Liver (tissue), 9 donors: ENCODE measurements around the gene PPFIA4. TPM values are rescaled to one million over a fixed set of nuclear protein-coding genes. Genes with fewer than 3 reads are reported as not detected.

Experiments
- DNase-seq: peaks from one replicate; pipeline ENCODE4 v3.0.0-alpha.2; 2017; ENCODE audit warnings: low spot score
- H3K27ac ChIP-seq, 2 donors: one replicate each; pipeline ENCODE4 v1.7.0; 2013; ENCODE audit warnings: inconsistent platforms in 2 of 2, low read length in 2 of 2, control low read depth in 1 of 2, low read depth in 1 of 2, mild to moderate bottlenecking in 1 of 2
- H3K27me3 ChIP-seq, 4 donors: one replicate each; pipeline versions ENCODE4 v1.6.1 to v1.7.0; 2013; ENCODE audit warnings: low read length in 3 of 4, inconsistent platforms in 1 of 4, mild to moderate bottlenecking in 1 of 4, moderate library complexity in 1 of 4; ENCODE audit not compliant: control insufficient read depth in 4 of 4, insufficient read depth in 4 of 4
- H3K36me3 ChIP-seq, 4 donors: one replicate each; pipeline versions ENCODE4 v1.6.1 to v1.7.0; 2013; ENCODE audit warnings: low read length in 3 of 4, mild to moderate bottlenecking in 3 of 4, low read depth in 1 of 4, moderate library complexity in 1 of 4; ENCODE audit not compliant: control insufficient read depth in 4 of 4, insufficient read depth in 3 of 4
- H3K4me1 ChIP-seq, 4 donors: one replicate each; pipeline versions ENCODE4 v1.6.1 to v1.7.0; 2013; ENCODE audit warnings: low read length in 3 of 4, mild to moderate bottlenecking in 3 of 4, moderate library complexity in 1 of 4; ENCODE audit not compliant: control insufficient read depth in 4 of 4, insufficient read depth in 4 of 4
- H3K4me3 ChIP-seq, 3 donors: one replicate each; pipeline versions ENCODE4 v1.6.1 to v1.7.0; 2013; ENCODE audit warnings: low read length in 3 of 3, control low read depth in 1 of 3, low read depth in 1 of 3, mild to moderate bottlenecking in 1 of 3
- H3K9ac ChIP-seq, 2 donors: one replicate each; pipeline ENCODE4 v1.7.0; 2013; ENCODE audit warnings: low read length in 2 of 2, mild to moderate bottlenecking in 2 of 2, moderate library complexity in 2 of 2, control low read depth in 1 of 2, low read depth in 1 of 2
- H3K9me3 ChIP-seq, 4 donors: one replicate each; pipeline versions ENCODE4 v1.6.1 to v1.7.0; 2013; ENCODE audit warnings: low read length in 3 of 4; ENCODE audit not compliant: control insufficient read depth in 4 of 4
- ATF3 ChIP-seq: IDR thresholded peaks from 2 replicates; pipeline ENCODE4 v1.6.1; 2016; ENCODE audit warnings: antibody characterized with exemption
- CTCF ChIP-seq: fragments of 150-350 bp; IDR thresholded peaks from 2 replicates; pipeline ENCODE4 v1.5.1; 2017; ENCODE audit warnings: improper control_type of control experiment, low read depth, low read length; ENCODE audit not compliant: missing input control
- EGR1 ChIP-seq, 2 donors: IDR thresholded peaks; 2 replicates each; pipeline ENCODE4 v1.6.1; 2016 to 2018; ENCODE audit warnings: antibody characterized with exemption in 2 of 2, low read depth in 2 of 2
- FOXA1 ChIP-seq: IDR thresholded peaks from 2 replicates; pipeline ENCODE4 v1.6.1; 2016; ENCODE audit warnings: antibody characterized with exemption
- FOXA2 ChIP-seq: IDR thresholded peaks from 2 replicates; pipeline ENCODE4 v1.6.1; 2016; ENCODE audit warnings: antibody characterized with exemption
- GABPA ChIP-seq, 2 donors: IDR thresholded peaks in 1 of 2; conservative IDR thresholded peaks in 1 of 2; 2 replicates each; pipeline ENCODE4 v1.6.1; 2016; ENCODE audit warnings: antibody characterized with exemption in 2 of 2, mild to moderate bottlenecking in 1 of 2, moderate library complexity in 1 of 2
- HNF4A ChIP-seq, 2 donors: conservative IDR thresholded peaks; 2 replicates each; pipeline ENCODE4 v1.6.1; 2016; ENCODE audit warnings: antibody characterized with exemption in 2 of 2, mild to moderate bottlenecking in 2 of 2
- JUND ChIP-seq, 2 donors: IDR thresholded peaks; 2 replicates each; pipeline ENCODE4 v1.6.1; 2016; ENCODE audit warnings: antibody characterized with exemption in 2 of 2
- MAX ChIP-seq: IDR thresholded peaks from 2 replicates; pipeline ENCODE4 v1.6.1; 2016; ENCODE audit warnings: antibody characterized with exemption
- NR2F2 ChIP-seq: IDR thresholded peaks from 2 replicates; pipeline ENCODE4 v1.6.1; 2016; ENCODE audit warnings: antibody characterized with exemption
- RAD21 ChIP-seq, 2 donors: IDR thresholded peaks; 2 replicates each; pipeline ENCODE4 v1.6.1; 2016; ENCODE audit warnings: antibody characterized with exemption in 2 of 2, mild to moderate bottlenecking in 2 of 2
- REST ChIP-seq: IDR thresholded peaks from 2 replicates; pipeline ENCODE4 v1.6.1; 2016; ENCODE audit warnings: antibody characterized with exemption, mild to moderate bottlenecking
- RXRA ChIP-seq, 2 donors: IDR thresholded peaks; 2 replicates each; pipeline ENCODE4 v1.6.1; 2017 to 2018; ENCODE audit warnings: antibody characterized with exemption in 2 of 2, mild to moderate bottlenecking in 1 of 2
- SP1 ChIP-seq: IDR thresholded peaks from 2 replicates; pipeline ENCODE4 v1.6.1; 2018; ENCODE audit warnings: antibody characterized with exemption, mild to moderate bottlenecking
- TAF1 ChIP-seq: conservative IDR thresholded peaks from 2 replicates; pipeline ENCODE4 v1.6.1; 2016; ENCODE audit warnings: antibody characterized with exemption, mild to moderate bottlenecking
- YY1 ChIP-seq: IDR thresholded peaks from 2 replicates; pipeline ENCODE4 v1.6.1; 2016; ENCODE audit warnings: antibody characterized with exemption, mild to moderate bottlenecking
- ZBTB33 ChIP-seq: IDR thresholded peaks from 2 replicates; pipeline ENCODE4 v1.6.1; 2016; ENCODE audit warnings: antibody characterized with exemption
- WGBS: extraction: QIAGEN DNeasy Blood & Tissue Kit; methylation state at CpG from one replicate; pipeline ENCODE4 v1.1.7; 2013; 5-methylcytosine and 5-hydroxymethylcytosine counted together
- polyA plus RNA-seq, 2 donors: library from polyadenylated mRNA; stranded (reverse) in 1 of 2; unstranded in 1 of 2; fragments of 200-250 nt in 1 of 2; fragments of >200 nt in 1 of 2; fragmentation: Nextera tagmentation in 1 of 2; extraction: Ambion mirVana in 1 of 2; gene quantifications; one replicate each; pipeline versions ENCODE4 v1.2.1 to v1.2.3, GENCODE V29; 2013 to 2015
- total RNA-seq, 2 donors: library from RNA; depleted of rRNA; stranded (reverse); fragments of >200 nt; gene quantifications; one replicate each; pipeline ENCODE4 v1.2.3, GENCODE V29; 2014
- donor health status: healthy.
- donor health status: healthy.
- donor health status: healthy.
- donor health status: healthy.
- donor health status: healthy.

PPFIA4 gene
- total and polyA plus RNA-seq, 4 donors, result 0.07 to 0.33 (median 0.15) TPM

- H3K9ac ChIP-seq, result no peak overlapping the region
- no peaks in the 10 kb centered on the region for H3K4me1 ChIP-seq
- no peak for DNase-seq
- no peak overlapping the region for H3K4me3 ChIP-seq
- H3K9me3 ChIP-seq, result peaks cover 0 to 17% (median 6%) of the 10 kb centered on the region in 4 donors
- no peaks in the 10 kb centered on the region for H3K36me3 ChIP-seq
- H3K27me3 ChIP-seq, result no peaks in the 10 kb centered on the region
- TF ChIP-seq GABPA (IDR thresholded peaks at IDR 0.05 in 1 of 2, conservative IDR thresholded peaks at IDR 0.05 in 1 of 2) (no peak), RAD21 (IDR thresholded peaks at IDR 0.05) (no peak), ZBTB33 (no peak), SP1 (no peak), HNF4A (conservative IDR thresholded peaks at IDR 0.05) (no peak)
- 96% methylated on average over 1 of the region's 1 CpG for WGBS
- H3K27ac ChIP-seq, result no peak overlapping the region
Measured at GRCh38 chr1:203095061-203095690, 68.9 kb downstream of the PPFIA4 start.

- H3K36me3 ChIP-seq, result no peaks in the 10 kb centered on the region
- peaks cover 0 to 17% (median 6%) of the 10 kb centered on the region in 4 donors for H3K9me3 ChIP-seq
- H3K4me1 ChIP-seq, result no peaks in the 10 kb centered on the region
- H3K9ac ChIP-seq, result no peak overlapping the region
- no peaks in the 10 kb centered on the region for H3K27me3 ChIP-seq
- no peak overlapping the region for H3K4me3 ChIP-seq
- DNase-seq, result no peak
- H3K27ac ChIP-seq, result no peak overlapping the region
- TF ChIP-seq EGR1 (IDR thresholded peaks at IDR 0.05; ENCODE audit: low read depth in 2 of 2) (no peak), ATF3 (no peak), FOXA1 (no peak), RAD21 (IDR thresholded peaks at IDR 0.05) (no peak), ZBTB33 (no peak), RXRA (IDR thresholded peaks at IDR 0.05) (no peak), FOXA2 (no peak), YY1 (no peak), HNF4A (conservative IDR thresholded peaks at IDR 0.05) (no peak), NR2F2 (no peak), CTCF (no peak), TAF1 (no peak), JUND (IDR thresholded peaks at IDR 0.05) (no peak), REST (no peak), MAX (no peak), GABPA (IDR thresholded peaks at IDR 0.05 in 1 of 2, conservative IDR thresholded peaks at IDR 0.05 in 1 of 2) (no peak)
Measured at GRCh38 chr1:203096566-203096965, 70.3 kb downstream of the PPFIA4 start.
